Naive thymus-derived CD4-positive, alpha-beta T cell (primary cell): Measurements from ENCODE around the gene WFDC12. TPM values are rescaled to one million over a fixed set of nuclear protein-coding genes. Genes with fewer than 3 reads are reported as not detected.

ENCODE experiments used
- ATAC-seq: fragments of 150-1000 bp; cut with Tn5 transposase; 2 replicates; pipeline ENCODE4 v1.10.0; 2021; ENCODE audit warnings: mild to moderate bottlenecking, moderate library complexity
- CTCF ChIA-PET: fragments of 350-600 bp; sonication (Branson Sonifier 250); formaldehyde crosslinking; loops from one replicate; lab custom pipeline; 2021; ENCODE audit warnings: antibody characterized with exemption; lab: Charles Lee
- POLR2A ChIA-PET: fragments of 350-600 bp; sonication (Branson Sonifier 250); formaldehyde crosslinking; loops from one replicate; lab custom pipeline; 2021; ENCODE audit warnings: antibody characterized with exemption, inconsistent platforms; lab: Charles Lee
- DNase-seq, 9 donors: peaks; one replicate each; pipeline versions ENCODE4 v3.0.0 to v3.0.0-alpha.2; 2020 to 2022; ENCODE audit warnings: mixed read lengths in 1 of 9
- H3K27ac ChIP-seq: one replicate; pipeline ENCODE4 v1.7.0; 2013; ENCODE audit warnings: mild to moderate bottlenecking, low read depth, low read length, moderate library complexity
- H3K27me3 ChIP-seq, 2 donors: one replicate each; pipeline ENCODE4 v1.7.0; 2013; ENCODE audit warnings: low read length in 2 of 2, mild to moderate bottlenecking in 2 of 2, moderate library complexity in 2 of 2; ENCODE audit not compliant: control insufficient read depth in 2 of 2, insufficient read depth in 2 of 2
- H3K36me3 ChIP-seq, 3 experiments: 1 replicate in 2 of 3; 2 replicates in 1 of 3; pipeline ENCODE4 v1.7.0; 2013; ENCODE audit warnings: low read length in 3 of 3, mild to moderate bottlenecking in 3 of 3, moderate library complexity in 1 of 3; ENCODE audit not compliant: insufficient read depth in 3 of 3, control insufficient read depth in 2 of 3
- H3K4me1 ChIP-seq, 2 donors: one replicate each; pipeline ENCODE4 v1.7.0; 2013; ENCODE audit warnings: low read length in 2 of 2, mild to moderate bottlenecking in 2 of 2, moderate library complexity in 1 of 2; ENCODE audit not compliant: control insufficient read depth in 2 of 2, insufficient read depth in 2 of 2
- H3K4me3 ChIP-seq: 2 replicates; pipeline ENCODE4 v1.7.0; 2013; ENCODE audit warnings: mild to moderate bottlenecking, low read length
- H3K9me3 ChIP-seq, 3 experiments: 1 replicate in 2 of 3; 2 replicates in 1 of 3; pipeline ENCODE4 v1.7.0; 2013; ENCODE audit warnings: low read length in 3 of 3; ENCODE audit not compliant: control insufficient read depth in 2 of 3
- H3K27ac Mint-ChIP-seq, 9 donors: one replicate each; pipeline ENCODE4 v1.8.0; 2020 to 2022; ENCODE audit warnings: mixed read lengths in 9 of 9, mild to moderate bottlenecking in 8 of 9, moderate library complexity in 5 of 9, inconsistent platforms in 2 of 9
- H3K27me3 Mint-ChIP-seq, 5 donors: one replicate each; pipeline ENCODE4 v1.8.0; 2021 to 2022; ENCODE audit warnings: mixed read lengths in 5 of 5, mild to moderate bottlenecking in 1 of 5
- H3K36me3 Mint-ChIP-seq, 5 donors: one replicate each; pipeline ENCODE4 v1.8.0; 2020 to 2022; ENCODE audit warnings: mixed read lengths in 5 of 5, mild to moderate bottlenecking in 3 of 5, inconsistent platforms in 1 of 5
- H3K4me1 Mint-ChIP-seq, 7 donors: one replicate each; pipeline ENCODE4 v1.8.0; 2020 to 2022; ENCODE audit warnings: mixed read lengths in 7 of 7, mild to moderate bottlenecking in 3 of 7, inconsistent platforms in 1 of 7
- H3K4me3 Mint-ChIP-seq, 10 donors: one replicate each; pipeline ENCODE4 v1.8.0; 2020 to 2022; ENCODE audit warnings: mild to moderate bottlenecking in 10 of 10, mixed read lengths in 10 of 10, moderate library complexity in 6 of 10, inconsistent platforms in 2 of 10
- H3K9me3 Mint-ChIP-seq, 11 donors: one replicate each; pipeline ENCODE4 v1.8.0; 2020 to 2022; ENCODE audit warnings: mixed read lengths in 11 of 11, mild to moderate bottlenecking in 4 of 11, inconsistent platforms in 1 of 11, moderate library complexity in 1 of 11
- intact Hi-C, 2 donors: fragments of 100-400 bp; cut with micrococcal nuclease; formaldehyde crosslinking; loops; one replicate each; pipeline ENCODE4 v1.15.1; 2023
- polyA plus RNA-seq, 2 donors: library from polyadenylated mRNA; unstranded; fragments of 300-500 nt; fragmentation: Illumina TruSeq; gene quantifications; one replicate each; pipeline ENCODE4 v1.2.3, GENCODE V29; 2021
- total RNA-seq, 6 experiments: library from RNA in 5 of 6; stranded (reverse) in 5 of 6; gene quantifications; 1 replicate in 5 of 6; 2 replicates in 1 of 6; pipeline ENCODE4 v1.2.3 and lab custom pipeline; 2021 to 2026

The WFDC12 gene
- total RNA-seq (not detected), polyA plus RNA-seq (not detected), total RNA-seq (lab: John Stamatoyannopoulos, UW) (not detected)

GRCh38 chr20:45124365-45124764 is at the start of gene WFDC12:
Gene WFDC12, minus strand, starts transcription at chr20:45124465. Its CDS starts 18 bp downstream, at chr20:45124447.
- H3K4me1 Mint-ChIP-seq = no peaks in the 10 kb centered on the region
- peaks cover 13 to 54% (median 23%) of the 10 kb centered on the region in 5 donors for H3K27me3 Mint-ChIP-seq
- ATAC-seq (no peak), DNase-seq (no peak)
- H3K27ac ChIP-seq = no peak within 1 kb of the TSS
- no peak within 1 kb of the TSS for H3K27ac Mint-ChIP-seq
- H3K9me3 ChIP-seq = no peaks in the 10 kb centered on the region
- no peak within 1 kb of the TSS for H3K4me3 Mint-ChIP-seq
- H3K4me1 ChIP-seq = no peaks in the 10 kb centered on the region
- H3K4me3 ChIP-seq = no peak within 1 kb of the TSS
- peaks cover 0 to 3% (median 0%) of the 10 kb centered on the region in 11 donors for H3K9me3 Mint-ChIP-seq
- ChIA-PET CTCF (no interaction called here), POLR2A (no interaction called here)
- H3K36me3 Mint-ChIP-seq = peaks cover 0 to 6% (median 0%) of the 10 kb centered on the region in 5 donors
- H3K27me3 ChIP-seq = no peaks in the 10 kb centered on the region
- intact Hi-C loops = no loop called here
- H3K36me3 ChIP-seq = no peaks in the 10 kb centered on the region

GRCh38 chr20:45173522-45173921 is 49.3 kb upstream of the WFDC12 start:
- ChIA-PET CTCF (no interaction called here), POLR2A (no interaction called here)
- Mint-ChIP-seq H3K4me1 (no peaks in the 10 kb centered on the region), H3K36me3 (no peaks in the 10 kb centered on the region), H3K27me3 (peaks cover 7 to 32% (median 25%) of the 10 kb centered on the region in 5 donors), H3K27ac (no peak overlapping the region), H3K9me3 (peaks cover 0 to 12% (median 0%) of the 10 kb centered on the region in 11 donors), H3K4me3 (no peak overlapping the region)
- Histone ChIP-seq H3K4me1 (no peaks in the 10 kb centered on the region), H3K27me3 (no peaks in the 10 kb centered on the region), H3K4me3 (no peak overlapping the region), H3K9me3 (peaks cover 0 to 2% (median 0%) of the 10 kb centered on the region in 3 experiments), H3K36me3 (no peaks in the 10 kb centered on the region), H3K27ac (no peak overlapping the region)
- ATAC-seq (no peak), DNase-seq (no peak)
- intact Hi-C loops = loop anchor here in 1 of 2 donors (10.0 kb wide), 1 partner anchor 61 kb away; no protein-coding TSS in a partner anchor

GRCh38 chr20:45164906-45165305 is 40.6 kb upstream of the WFDC12 start:
- H3K27ac Mint-ChIP-seq = no peak overlapping the region
- peaks cover 49 to 79% (median 55%) of the 10 kb centered on the region in 5 donors for H3K27me3 Mint-ChIP-seq
- ChIA-PET CTCF (no interaction called here), POLR2A (no interaction called here)
- Histone ChIP-seq H3K4me1 (no peaks in the 10 kb centered on the region), H3K36me3 (no peaks in the 10 kb centered on the region), H3K4me3 (no peak overlapping the region), H3K27me3 (no peaks in the 10 kb centered on the region), H3K27ac (no peak overlapping the region), H3K9me3 (peaks cover 0 to 8% (median 0%) of the 10 kb centered on the region in 3 experiments)
- ATAC-seq = no peak
- H3K4me1 Mint-ChIP-seq = no peaks in the 10 kb centered on the region
- peaks cover 0 to 23% (median 6%) of the 10 kb centered on the region in 5 donors for H3K36me3 Mint-ChIP-seq
- no peak for DNase-seq
- intact Hi-C loops = no loop called here
- H3K4me3 Mint-ChIP-seq = no peak overlapping the region
- H3K9me3 Mint-ChIP-seq = peaks cover 5 to 87% (median 32%) of the 10 kb centered on the region in 11 donors

GRCh38 chr20:45163083-45163803 is 39.0 kb upstream of the WFDC12 start:
- no peak overlapping the region for H3K4me3 Mint-ChIP-seq
- H3K27me3 ChIP-seq = no peaks in the 10 kb centered on the region
- peaks cover 49 to 73% (median 61%) of the 10 kb centered on the region in 5 donors for H3K27me3 Mint-ChIP-seq
- H3K36me3 Mint-ChIP-seq = peaks cover 0 to 34% (median 14%) of the 10 kb centered on the region in 5 donors
- intact Hi-C loops = no loop called here
- ChIA-PET POLR2A (no interaction called here), CTCF (no interaction called here)
- no peaks in the 10 kb centered on the region for H3K4me1 ChIP-seq
- no peak overlapping the region for H3K27ac ChIP-seq
- no peak for DNase-seq
- H3K9me3 Mint-ChIP-seq = peaks cover 6 to 90% (median 45%) of the 10 kb centered on the region in 11 donors
- no peak for ATAC-seq
- no peaks in the 10 kb centered on the region for H3K4me1 Mint-ChIP-seq
- no peaks in the 10 kb centered on the region for H3K36me3 ChIP-seq
- H3K4me3 ChIP-seq = no peak overlapping the region
- no peak overlapping the region for H3K27ac Mint-ChIP-seq
- H3K9me3 ChIP-seq = peaks cover 0 to 17% (median 0%) of the 10 kb centered on the region in 3 experiments

GRCh38 chr20:45157962-45158361 is 33.7 kb upstream of the WFDC12 start:
- H3K4me1 ChIP-seq = no peaks in the 10 kb centered on the region
- Mint-ChIP-seq H3K27ac (no peak overlapping the region), H3K9me3 (peaks cover 3 to 76% (median 28%) of the 10 kb centered on the region in 11 donors), H3K27me3 (peaks cover 24 to 66% (median 50%) of the 10 kb centered on the region in 5 donors), H3K4me1 (peaks cover 0 to 2% (median 0%) of the 10 kb centered on the region in 7 donors), H3K36me3 (peaks cover 0 to 26% (median 6%) of the 10 kb centered on the region in 5 donors), H3K4me3 (no peak overlapping the region)
- ChIA-PET CTCF (no interaction called here), POLR2A (no interaction called here)
- DNase-seq (no peak), ATAC-seq (no peak)
- H3K4me3 ChIP-seq = no peak overlapping the region
- H3K9me3 ChIP-seq = peaks cover 0 to 22% (median 0%) of the 10 kb centered on the region in 3 experiments
- no peaks in the 10 kb centered on the region for H3K36me3 ChIP-seq
- intact Hi-C loops = no loop called here
- H3K27me3 ChIP-seq = no peaks in the 10 kb centered on the region
- no peak overlapping the region for H3K27ac ChIP-seq

GRCh38 chr20:45156713-45157112 is 32.4 kb upstream of the WFDC12 start:
- Mint-ChIP-seq H3K4me3 (no peak overlapping the region), H3K4me1 (peaks cover 0 to 2% (median 0%) of the 10 kb centered on the region in 7 donors), H3K36me3 (peaks cover 0 to 15% (median 6%) of the 10 kb centered on the region in 5 donors), H3K27me3 (peaks cover 29 to 54% (median 50%) of the 10 kb centered on the region in 5 donors), H3K27ac (no peak overlapping the region), H3K9me3 (peaks cover 0 to 64% (median 19%) of the 10 kb centered on the region in 11 donors)
- Histone ChIP-seq H3K27ac (no peak overlapping the region), H3K27me3 (no peaks in the 10 kb centered on the region), H3K4me1 (no peaks in the 10 kb centered on the region), H3K36me3 (no peaks in the 10 kb centered on the region), H3K9me3 (peaks cover 0 to 20% (median 0%) of the 10 kb centered on the region in 3 experiments), H3K4me3 (no peak overlapping the region)
- DNase-seq (no peak), ATAC-seq (peak; percentile 31)
- intact Hi-C loops = no loop called here
- ChIA-PET CTCF (no interaction called here), POLR2A (no interaction called here)
